H1 (cell line): ENCODE data around the gene SYNPR. TPM values are rescaled to one million over a fixed set of nuclear protein-coding genes. Genes with fewer than 3 reads are reported as not detected.

Source experiments
- CTCF ChIA-PET: fragments of 300-600 bp; sonication (Branson Sonifier 250); formaldehyde crosslinking; loops from one replicate; lab custom pipeline; 2021; ENCODE audit not compliant: partially characterized antibody; lab: Charles Lee
- POLR2A ChIA-PET: fragments of 300-600 bp; sonication (Branson Sonifier 250); formaldehyde crosslinking; loops from one replicate; lab custom pipeline; 2021; ENCODE audit warnings: inconsistent platforms; ENCODE audit not compliant: partially characterized antibody; lab: Charles Lee
- DNase-seq, 2 experiments: peaks; one replicate each; pipeline versions ENCODE4 v3.0.0 to v3.0.0-alpha.2; 2010 to 2022; ENCODE audit warnings: low spot score in 2 of 2, low read depth in 1 of 2, mixed read lengths in 1 of 2
- FAIRE-seq: peaks from 2 replicates; lab custom pipeline; 2011; peaks lifted over from hg19 to GRCh38; lab: Jason Lieb, UNC
- H2AFZ ChIP-seq: 2 replicates; pipeline ENCODE4 v1.8.1; 2012; ENCODE audit warnings: low read length, inconsistent platforms
- H2AK5ac ChIP-seq: 2 replicates; pipeline ENCODE4 v1.6.1; 2013; ENCODE audit warnings: low read depth, low read length
- H2BK120ac ChIP-seq: replicated peaks from 2 replicates; pipeline ENCODE3; 2013; ENCODE audit warnings: low read depth, low read length, inconsistent platforms
- H2BK12ac ChIP-seq: 2 replicates; pipeline ENCODE4 v1.6.1; 2013; ENCODE audit warnings: low read depth, low read length
- H2BK15ac ChIP-seq: 2 replicates; pipeline ENCODE4 v1.6.1; 2013; ENCODE audit warnings: low read length
- H2BK20ac ChIP-seq: 2 replicates; pipeline ENCODE4 v1.6.1; 2013; ENCODE audit warnings: low read length
- H2BK5ac ChIP-seq: 2 replicates; pipeline ENCODE4 v1.6.1; 2013; ENCODE audit warnings: low read depth, low read length
- H3K14ac ChIP-seq: 2 replicates; pipeline ENCODE4 v1.6.1; 2013; ENCODE audit warnings: inconsistent platforms; ENCODE audit not compliant: insufficient read length
- H3K18ac ChIP-seq: 2 replicates; pipeline ENCODE4 v1.6.1; 2013; ENCODE audit warnings: low read length; ENCODE audit errors: extremely low read depth
- H3K23ac ChIP-seq: 2 replicates; pipeline ENCODE4 v1.6.1; 2013; ENCODE audit warnings: inconsistent platforms; ENCODE audit not compliant: insufficient read length
- H3K23me2 ChIP-seq: 2 replicates; pipeline ENCODE4 v1.6.1; 2013; ENCODE audit warnings: low read depth, low read length
- H3K27ac ChIP-seq: 2 replicates; pipeline ENCODE4 v1.6.1; 2011; ENCODE audit warnings: low read depth, low read length, inconsistent platforms
- H3K27me3 ChIP-seq, 4 experiments: replicated peaks in 1 of 4; 1 replicate in 1 of 4; 2 replicates in 3 of 4; pipeline versions ENCODE4 v1.6.1 to v1.8.1; 2011 to 2013; ENCODE audit warnings: low read length in 3 of 4, mild to moderate bottlenecking in 3 of 4, inconsistent platforms in 2 of 4, mixed read lengths in 2 of 4, moderate library complexity in 1 of 4; ENCODE audit not compliant: control insufficient read depth in 3 of 4, insufficient read depth in 3 of 4; ENCODE audit errors: extremely low read depth in 1 of 4
- H3K36me3 ChIP-seq, 4 experiments: 2 replicates each; pipeline versions ENCODE4 v1.6.1 to v1.8.1; 2011 to 2013; ENCODE audit warnings: mild to moderate bottlenecking in 4 of 4, low read length in 3 of 4, moderate library complexity in 2 of 4, control low read depth in 1 of 4, inconsistent platforms in 1 of 4; ENCODE audit not compliant: insufficient read depth in 4 of 4, control insufficient read depth in 2 of 4
- H3K4ac ChIP-seq: replicated peaks from 2 replicates; pipeline ENCODE3; 2013; ENCODE audit warnings: low read length, low read depth, mixed read lengths, inconsistent platforms; ENCODE audit not compliant: insufficient read length
- H3K4me1 ChIP-seq, 4 experiments: replicated peaks in 1 of 4; 1 replicate in 1 of 4; 2 replicates in 3 of 4; pipeline versions ENCODE4 v1.6.1 to v1.8.1; 2011 to 2013; ENCODE audit warnings: low read length in 3 of 4, inconsistent platforms in 2 of 4, mixed read lengths in 1 of 4; ENCODE audit not compliant: insufficient read depth in 4 of 4, control insufficient read depth in 3 of 4
- H3K4me2 ChIP-seq, 2 experiments: 2 replicates each; pipeline versions ENCODE4 v1.6.1 to v1.8.1; 2011 to 2013; ENCODE audit warnings: low read depth in 2 of 2, low read length in 2 of 2, control low read depth in 1 of 2, inconsistent platforms in 1 of 2, mild to moderate bottlenecking in 1 of 2; ENCODE audit not compliant: insufficient read depth in 1 of 2
- H3K4me3 ChIP-seq, 4 experiments: fragments of 200-600, 300-600 bp in 1 of 4; sonication (generic), shearing (Covaris generic), sonication (Bioruptor Twin) in 1 of 4; 2 replicates each; pipeline versions ENCODE4 v1.5.1 to v1.8.1; 2011 to 2016; ENCODE audit warnings: low read length in 4 of 4, low read depth in 3 of 4, control low read depth in 2 of 4, inconsistent platforms in 2 of 4, mild to moderate bottlenecking in 2 of 4, mixed read lengths in 1 of 4, moderate library complexity in 1 of 4; ENCODE audit not compliant: insufficient read depth in 2 of 4; ENCODE audit errors: extremely low read depth in 1 of 4
- H3K56ac ChIP-seq: replicated peaks from 2 replicates; pipeline ENCODE3; 2013; ENCODE audit warnings: low read depth, mild to moderate bottlenecking, mixed read lengths, low read length, inconsistent platforms; ENCODE audit not compliant: insufficient read length
- H3K79me1 ChIP-seq: 2 replicates; pipeline ENCODE4 v1.6.1; 2013; ENCODE audit warnings: low read depth, low read length, control low read depth
- H3K79me2 ChIP-seq, 2 experiments: 2 replicates each; pipeline versions ENCODE4 v1.6.1 to v1.8.1; 2012 to 2013; ENCODE audit warnings: low read length in 2 of 2, mild to moderate bottlenecking in 2 of 2, inconsistent platforms in 1 of 2; ENCODE audit not compliant: insufficient read depth in 2 of 2, control insufficient read depth in 1 of 2
- H3K9ac ChIP-seq, 4 experiments: replicated peaks in 1 of 4; 1 replicate in 1 of 4; 2 replicates in 3 of 4; pipeline versions ENCODE4 v1.6.1 to v1.8.1; 2011 to 2013; ENCODE audit warnings: low read depth in 3 of 4, low read length in 3 of 4, control low read depth in 2 of 4, mild to moderate bottlenecking in 2 of 4, moderate library complexity in 2 of 4, inconsistent platforms in 1 of 4; ENCODE audit errors: extremely low read depth in 1 of 4
- H3K9me3 ChIP-seq, 2 experiments: 2 replicates each; pipeline versions ENCODE4 v1.6.1 to v1.8.1; 2012 to 2013; ENCODE audit warnings: mild to moderate bottlenecking in 2 of 2, moderate library complexity in 2 of 2, control low read depth in 1 of 2, inconsistent platforms in 1 of 2, low read depth in 1 of 2, low read length in 1 of 2, mixed read lengths in 1 of 2; ENCODE audit not compliant: insufficient read depth in 2 of 2
- H4K20me1 ChIP-seq, 2 experiments: replicated peaks in 1 of 2; 2 replicates each; pipeline versions ENCODE3 to v1.8.1; 2011 to 2013; ENCODE audit warnings: inconsistent platforms in 2 of 2, low read length in 2 of 2, mild to moderate bottlenecking in 1 of 2; ENCODE audit not compliant: insufficient read depth in 2 of 2, control insufficient read depth in 1 of 2
- H4K5ac ChIP-seq: 2 replicates; pipeline ENCODE4 v1.6.1; 2013; ENCODE audit warnings: low read length, low read depth, mixed read lengths, inconsistent platforms; ENCODE audit not compliant: insufficient read length
- H4K8ac ChIP-seq: 2 replicates; pipeline ENCODE4 v1.8.0; 2013; ENCODE audit warnings: mild to moderate bottlenecking, moderate library complexity, low read length, inconsistent platforms; ENCODE audit not compliant: insufficient read depth; ENCODE audit errors: extremely low read depth
- H4K91ac ChIP-seq: replicated peaks from 2 replicates; pipeline ENCODE3; 2013; ENCODE audit warnings: low read length, mixed read lengths, inconsistent platforms; ENCODE audit not compliant: insufficient read length
- JUND ChIP-seq: IDR thresholded peaks from 2 replicates; pipeline ENCODE4 v1.6.1; 2011; ENCODE audit warnings: mild to moderate bottlenecking, improper control_type of control experiment, low read length
- polyA plus RNA-seq, 7 experiments: library from polyadenylated mRNA; depleted of rRNA in 3 of 7; stranded (reverse) in 5 of 7; unstranded in 2 of 7; fragments of >200 nt in 5 of 7; fragments of 200-250 nt in 2 of 7; gene quantifications; 1 replicate in 5 of 7; 2 replicates in 1 of 7; 4 replicates in 1 of 7; pipeline versions ENCODE4 v1.2.1 to v1.2.3, GENCODE V29; 2011 to 2013; ENCODE audit warnings: missing spikeins in 2 of 7, mixed read lengths in 2 of 7
- total RNA-seq: library from RNA; stranded (reverse); fragmentation: NEBNext Ultra II Directional; extraction: Animal tissue kit (Norgen Biotek cat#: 25700); gene quantifications from 2 replicates; pipeline ENCODE4 v1.2.1, GENCODE V29; 2021

Gene SYNPR
- total and polyA plus RNA-seq, 2 of the 8 experiments (the other 6 are each of a cell fraction or from before 2014, with no cell fraction given): 0.39 to 0.99 TPM

GRCh38 chr3:63557912-63558311, 279.8 kb downstream of the SYNPR start:
- ChIA-PET POLR2A (no interaction called here), CTCF (no interaction called here)
- Histone ChIP-seq H3K4ac (no peak overlapping the region), H2BK20ac (no peak overlapping the region), H2BK120ac (no peak overlapping the region), H2AFZ (no peak overlapping the region), H3K4me1 (peaks cover 0 to 6% (median 0%) of the 10 kb centered on the region in 4 experiments; a peak in 2 of 7 replicates), H2BK15ac (no peak overlapping the region), H3K36me3 (no peaks in the 10 kb centered on the region), H2BK12ac (no peak overlapping the region), H2BK5ac (no peak overlapping the region), H3K27me3 (no peaks in the 10 kb centered on the region), H2AK5ac (no peak overlapping the region), H3K4me3 (no peak overlapping the region), H4K91ac (no peak overlapping the region), H3K23me2 (no peaks in the 10 kb centered on the region), H3K79me2 (no peaks in the 10 kb centered on the region), H3K9ac (no peak overlapping the region), H3K9me3 (no peaks in the 10 kb centered on the region), H3K18ac (no peak overlapping the region), H4K20me1 (no peaks in the 10 kb centered on the region), H3K14ac (no peak overlapping the region), H3K79me1 (no peaks in the 10 kb centered on the region), H4K8ac (no peak overlapping the region), H3K56ac (no peak overlapping the region), H4K5ac (no peak overlapping the region), H3K23ac (no peak overlapping the region), H3K4me2 (no peak overlapping the region), H3K27ac (no peak overlapping the region)
- no peak for DNase-seq
- no peak for FAIRE-seq
- TF ChIP-seq JUND: no peak
